ENCODE results near the gene NKTR.
"Not testable (repeated sequence)": the region's sequence is repeated elsewhere in the genome, so short reads cannot be mapped to it uniquely, and the experiment has no call there.

NKTR gene

GRCh38 chr3:42600111-42600957 is at the start of gene NKTR:
NKTR (plus strand) TSS chr3:42600686; CDS start chr3:42601007, 321 bp downstream.
- peaks cover 16% of the 10 kb centered on the region for H3K36me3 Mint-ChIP-seq
- no peaks in the 10 kb centered on the region for H3K27me3 Mint-ChIP-seq
- H3K9me3 Mint-ChIP-seq, result peaks cover 1% of the 10 kb centered on the region
- H3K4me3 Mint-ChIP-seq, result peak within 1 kb of the TSS; percentile 97
- H3K4me1 Mint-ChIP-seq, result peaks cover 16% of the 10 kb centered on the region
- peak; percentile 80 for ATAC-seq (ENCODE audit: low read depth)
- H3K27ac Mint-ChIP-seq, result peak within 1 kb of the TSS; percentile 95
- peak; percentile 99 to 100 for DNase-seq (ENCODE audit: low spot score in 2 of 2)

- H3K4me3 Mint-ChIP-seq, result no peak overlapping the region
- no peaks in the 10 kb centered on the region for H3K27me3 Mint-ChIP-seq
- ATAC-seq (ENCODE audit: low read depth) (no peak), DNase-seq (ENCODE audit: low spot score in 2 of 2) (no peak)
- H3K27ac Mint-ChIP-seq, result peak overlapping the region; percentile 5
- peaks cover 29% of the 10 kb centered on the region for H3K36me3 Mint-ChIP-seq
- H3K4me1 Mint-ChIP-seq, result no peaks in the 10 kb centered on the region
- H3K9me3 Mint-ChIP-seq, result no peaks in the 10 kb centered on the region
Measured at GRCh38 chr3:42552830-42553229, 47.7 kb upstream of the NKTR start.

GRCh38 chr3:42556089-42556632 is 44.3 kb upstream of the NKTR start:
- no peaks in the 10 kb centered on the region for H3K27me3 Mint-ChIP-seq
- H3K36me3 Mint-ChIP-seq, result peaks cover 36% of the 10 kb centered on the region
- peak overlapping the region; percentile 69 for H3K27ac Mint-ChIP-seq
- no peak overlapping the region for H3K4me3 Mint-ChIP-seq
- ATAC-seq (ENCODE audit: low read depth) (no peak), DNase-seq (ENCODE audit: low spot score in 2 of 2) (no peak)
- no peaks in the 10 kb centered on the region for H3K4me1 Mint-ChIP-seq
- no peaks in the 10 kb centered on the region for H3K9me3 Mint-ChIP-seq

DNA sequence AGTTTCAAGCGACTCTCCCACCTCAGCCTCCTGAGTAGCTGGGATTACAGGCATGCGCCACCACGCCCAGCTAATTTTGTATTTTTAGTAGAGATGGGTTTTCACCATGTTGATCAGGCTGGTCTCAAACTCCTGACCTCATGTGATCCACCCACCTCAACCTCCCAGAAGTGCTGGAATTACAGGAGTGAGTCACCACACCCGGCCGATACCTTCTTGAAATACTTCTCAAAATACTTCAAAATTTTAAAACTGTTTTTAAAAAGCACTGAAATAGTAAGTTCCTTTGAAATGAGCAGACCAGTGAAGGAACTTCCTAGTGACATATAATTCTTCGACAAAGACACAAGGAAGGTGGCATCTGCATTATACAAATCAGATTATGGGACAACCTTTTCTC is 43.7 kb upstream of the NKTR start:
- not testable (repeated sequence) for H3K4me1 Mint-ChIP-seq; H3K9me3 Mint-ChIP-seq; H3K27ac Mint-ChIP-seq; DNase-seq (ENCODE audit: low spot score in 2 of 2); H3K4me3 Mint-ChIP-seq; H3K27me3 Mint-ChIP-seq; ATAC-seq (ENCODE audit: low read depth)
- peaks cover 38% of the 10 kb centered on the region for H3K36me3 Mint-ChIP-seq

DNA sequence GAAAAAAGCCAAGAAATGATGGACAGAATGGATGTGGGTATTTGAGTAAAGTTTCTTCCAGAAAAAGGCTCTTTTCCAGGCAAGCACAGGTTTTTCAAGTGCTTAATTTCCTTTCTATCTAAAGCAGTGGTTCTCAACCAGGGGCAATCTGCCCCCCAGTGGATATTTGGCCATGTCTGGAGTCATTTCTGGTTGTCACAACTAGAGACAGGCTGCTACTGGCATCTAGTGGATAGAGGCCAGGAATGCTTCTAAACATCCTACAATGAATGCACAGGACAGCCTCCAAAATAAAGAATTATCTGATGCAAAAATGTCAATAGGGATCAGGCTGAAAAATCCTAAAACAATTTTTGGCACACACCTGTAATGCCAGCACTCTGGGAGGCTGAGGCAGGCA is 42.6 kb upstream of the NKTR start:
- no peaks in the 10 kb centered on the region for H3K4me1 Mint-ChIP-seq
- H3K4me3 Mint-ChIP-seq, result no peak overlapping the region
- H3K9me3 Mint-ChIP-seq, result no peaks in the 10 kb centered on the region
- DNase-seq (ENCODE audit: low spot score in 2 of 2), result no peak
- H3K27ac Mint-ChIP-seq, result no peak overlapping the region
- H3K36me3 Mint-ChIP-seq, result peaks cover 39% of the 10 kb centered on the region
- ATAC-seq (ENCODE audit: low read depth), result no peak
- no peaks in the 10 kb centered on the region for H3K27me3 Mint-ChIP-seq

DNA sequence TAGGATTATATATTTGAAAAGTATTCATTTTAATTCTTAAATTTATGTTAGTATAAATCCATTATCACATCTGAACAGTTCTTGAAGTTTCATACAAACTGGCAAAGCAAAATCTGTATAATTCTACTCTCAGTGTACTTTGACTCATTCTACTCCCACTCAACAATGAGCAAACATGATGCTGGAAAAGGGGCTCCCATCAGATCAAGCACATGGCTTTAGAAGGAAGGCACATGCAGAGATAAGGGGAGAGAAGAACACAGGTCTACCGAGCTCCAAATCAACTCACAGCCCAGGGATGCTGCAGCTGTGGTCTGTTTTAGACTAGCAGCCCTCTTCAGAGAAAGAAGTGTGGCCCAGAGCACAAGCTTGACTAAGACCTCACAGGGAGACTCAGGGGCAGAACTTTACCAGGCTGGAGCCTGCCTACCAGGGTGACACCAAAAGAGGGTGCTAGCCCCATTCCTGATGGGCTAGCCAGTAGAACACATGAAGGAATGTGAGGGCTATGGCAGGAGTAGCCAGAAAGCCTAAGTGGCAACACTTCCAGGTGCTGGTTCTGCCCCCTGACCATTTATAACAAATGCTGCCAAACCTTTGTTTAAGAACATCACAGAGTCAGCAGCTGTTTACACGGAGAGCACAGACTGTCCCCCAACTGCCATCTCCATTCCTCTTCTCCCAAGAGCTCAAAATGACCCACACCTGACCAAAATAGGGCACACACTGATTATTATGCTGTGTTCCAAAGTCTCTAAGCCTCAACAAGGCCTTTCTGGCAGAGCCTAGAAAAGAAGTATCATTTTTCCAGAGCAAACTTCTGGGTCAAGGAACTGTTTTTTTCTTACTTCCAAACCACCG is 38.2 kb upstream of the NKTR start:
- no peak for ATAC-seq (ENCODE audit: low read depth)
- H3K4me3 Mint-ChIP-seq, result no peak overlapping the region
- H3K36me3 Mint-ChIP-seq, result peaks cover 40% of the 10 kb centered on the region
- DNase-seq (ENCODE audit: low spot score in 2 of 2), result no peak
- no peaks in the 10 kb centered on the region for H3K27me3 Mint-ChIP-seq
- no peaks in the 10 kb centered on the region for H3K9me3 Mint-ChIP-seq
- H3K4me1 Mint-ChIP-seq, result no peaks in the 10 kb centered on the region
- no peak overlapping the region for H3K27ac Mint-ChIP-seq

- ATAC-seq (ENCODE audit: low read depth) (no peak), DNase-seq (ENCODE audit: low spot score in 2 of 2) (no peak)
- no peak overlapping the region for H3K27ac Mint-ChIP-seq
- H3K36me3 Mint-ChIP-seq, result peaks cover 42% of the 10 kb centered on the region
- H3K27me3 Mint-ChIP-seq, result no peaks in the 10 kb centered on the region
- no peak overlapping the region for H3K4me3 Mint-ChIP-seq
- peaks cover 10% of the 10 kb centered on the region for H3K4me1 Mint-ChIP-seq
- H3K9me3 Mint-ChIP-seq, result peaks cover 6% of the 10 kb centered on the region
Measured at GRCh38 chr3:42569593-42570142, 30.8 kb upstream of the NKTR start.

GRCh38 chr3:42572278-42572677 is 28.2 kb upstream of the NKTR start:
- H3K9me3 Mint-ChIP-seq, result peaks cover 10% of the 10 kb centered on the region
- H3K4me3 Mint-ChIP-seq, result no peak overlapping the region
- peaks cover 14% of the 10 kb centered on the region for H3K4me1 Mint-ChIP-seq
- H3K36me3 Mint-ChIP-seq, result peaks cover 47% of the 10 kb centered on the region
- peak; percentile 68 for ATAC-seq (ENCODE audit: low read depth)
- H3K27me3 Mint-ChIP-seq, result no peaks in the 10 kb centered on the region
- DNase-seq (ENCODE audit: low spot score in 2 of 2), result no peak
- no peak overlapping the region for H3K27ac Mint-ChIP-seq

DNA sequence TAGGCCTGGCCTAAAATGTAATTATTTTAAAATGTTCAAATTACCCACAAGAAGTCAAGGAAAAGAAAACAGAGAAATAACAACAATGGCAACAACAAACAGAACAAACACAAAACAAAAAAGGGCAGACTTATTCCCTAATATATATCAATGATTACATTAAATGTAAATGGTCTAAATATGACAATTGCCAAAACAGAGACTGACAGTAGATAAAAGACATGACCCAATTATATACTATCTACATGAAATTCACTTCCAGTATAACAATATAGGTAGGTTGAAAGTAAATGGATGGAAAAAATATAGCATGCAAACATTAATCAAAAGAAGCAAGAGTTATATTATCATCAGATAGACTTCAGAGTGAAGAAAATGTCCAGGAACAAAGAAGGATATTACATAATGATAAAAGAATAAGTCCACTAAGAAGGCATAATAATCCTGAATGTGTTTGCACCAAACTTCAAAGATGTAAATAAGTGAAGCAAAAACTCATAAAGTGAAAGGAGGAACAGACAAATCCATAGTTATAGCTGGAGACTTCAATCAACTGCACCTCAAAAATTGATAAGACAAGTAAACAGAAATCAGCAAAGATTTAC is 25.2 kb upstream of the NKTR start:
- Mint-ChIP-seq H3K4me1 (peaks cover 15% of the 10 kb centered on the region), H3K36me3 (peaks cover 38% of the 10 kb centered on the region), H3K27me3 (no peaks in the 10 kb centered on the region), H3K4me3 (no peak overlapping the region), H3K9me3 (peaks cover 14% of the 10 kb centered on the region), H3K27ac (no peak overlapping the region)
- ATAC-seq (ENCODE audit: low read depth) (no peak), DNase-seq (ENCODE audit: low spot score in 2 of 2) (no peak)

- peaks cover 24% of the 10 kb centered on the region for H3K4me1 Mint-ChIP-seq
- H3K36me3 Mint-ChIP-seq, result peaks cover 32% of the 10 kb centered on the region
- peaks cover 14% of the 10 kb centered on the region for H3K9me3 Mint-ChIP-seq
- DNase-seq (ENCODE audit: low spot score in 2 of 2), result no peak
- ATAC-seq (ENCODE audit: low read depth), result no peak
- no peak overlapping the region for H3K4me3 Mint-ChIP-seq
- no peak overlapping the region for H3K27ac Mint-ChIP-seq
- no peaks in the 10 kb centered on the region for H3K27me3 Mint-ChIP-seq
Measured at GRCh38 chr3:42578054-42578453, 22.4 kb upstream of the NKTR start.

DNA sequence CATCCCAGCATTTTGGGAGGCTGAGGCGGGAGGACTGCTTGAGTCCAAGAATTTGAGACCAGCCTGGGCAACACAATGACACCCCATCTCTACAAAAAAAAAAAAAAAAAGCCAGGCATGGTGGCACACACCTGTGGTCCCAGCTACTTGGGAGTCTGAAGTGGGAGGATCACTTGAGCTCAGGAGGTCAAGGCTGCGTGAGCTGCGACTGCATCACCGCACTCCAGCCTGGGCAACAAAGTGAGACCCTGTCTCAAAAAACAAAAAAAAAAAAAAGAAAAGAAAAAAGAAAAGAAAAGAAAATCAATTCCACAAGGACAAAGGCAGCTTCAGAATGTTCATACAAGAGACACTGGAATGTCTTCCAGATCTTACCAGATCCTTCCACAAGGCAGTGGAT is 21.1 kb upstream of the NKTR start:
- peaks cover 22% of the 10 kb centered on the region for H3K36me3 Mint-ChIP-seq
- peak overlapping the region; percentile 98 for H3K27ac Mint-ChIP-seq
- not testable (repeated sequence) for H3K9me3 Mint-ChIP-seq; H3K4me3 Mint-ChIP-seq; DNase-seq (ENCODE audit: low spot score in 2 of 2); ATAC-seq (ENCODE audit: low read depth); H3K27me3 Mint-ChIP-seq
- H3K4me1 Mint-ChIP-seq, result peaks cover 26% of the 10 kb centered on the region

DNA sequence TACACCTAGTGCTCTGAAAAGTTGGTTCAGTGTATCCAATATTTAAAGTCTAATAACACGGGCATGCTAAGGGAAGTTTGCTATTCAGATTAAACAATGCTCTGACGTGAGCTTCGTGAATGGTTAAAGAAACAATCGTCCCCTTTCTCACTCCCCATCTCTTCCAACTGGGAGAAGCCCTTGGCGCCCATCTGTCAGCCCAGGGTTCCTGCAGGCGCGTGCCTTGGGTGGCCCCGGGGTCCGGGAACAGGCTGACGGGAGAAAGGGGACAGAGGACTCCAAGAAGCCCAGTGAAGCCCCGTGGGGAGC is 19.1 kb upstream of the NKTR start:
- H3K36me3 Mint-ChIP-seq, result peaks cover 8% of the 10 kb centered on the region
- DNase-seq (ENCODE audit: low spot score in 2 of 2), result no peak
- H3K27me3 Mint-ChIP-seq, result no peaks in the 10 kb centered on the region
- peaks cover 4% of the 10 kb centered on the region for H3K9me3 Mint-ChIP-seq
- no peak for ATAC-seq (ENCODE audit: low read depth)
- peak overlapping the region; percentile 91 for H3K4me3 Mint-ChIP-seq
- peak overlapping the region; percentile 98 for H3K27ac Mint-ChIP-seq
- H3K4me1 Mint-ChIP-seq, result peaks cover 24% of the 10 kb centered on the region

- Mint-ChIP-seq H3K4me3 (peak within 1 kb of the TSS; percentile 91), H3K27me3 (no peaks in the 10 kb centered on the region), H3K27ac (peak within 1 kb of the TSS; percentile 98), H3K4me1 (peaks cover 24% of the 10 kb centered on the region), H3K36me3 (peaks cover 8% of the 10 kb centered on the region), H3K9me3 (peaks cover 4% of the 10 kb centered on the region)
- ATAC-seq (ENCODE audit: low read depth) (peak; percentile 85), DNase-seq (ENCODE audit: low spot score in 2 of 2) (peak; percentile 93)
Measured at GRCh38 chr3:42581709-42582473, 18.6 kb upstream of the NKTR start, which contains the start of gene SEC22C. SEC22C (minus strand) TSS chr3:42581967; CDS start chr3:42569046, 12,921 bp downstream.

All from memory B cell (primary cell).